Smooth muscle cell of the pulmonary artery (primary cell): Measurements from ENCODE around the gene ODC1. TPM values are rescaled to one million over a fixed set of nuclear protein-coding genes. Genes with fewer than 3 reads are reported as not detected.

Source experiments
- total RNA-seq: library from RNA; depleted of rRNA; stranded (reverse); fragments of >200 nt; gene quantifications from 2 replicates; pipeline ENCODE4 v1.2.3, GENCODE V29; 2014

Gene ODC1
- total RNA-seq: 91.9 and 153 TPM in 2 replicates

GRCh38 chr2:10447895-10448575, at the start of gene ODC1:
Gene ODC1, minus strand, starts transcription at chr2:10448327. Its CDS starts 3,295 bp downstream, at chr2:10445032.

Other genes with a start within 250 kb of the ODC1 start
- gene HPCAL1, start 145.4 kb downstream of the ODC1 start, total RNA-seq: 32.0 and 42.9 TPM in 2 replicates
- gene NOL10, start 241.6 kb upstream of the ODC1 start, total RNA-seq: 29.7 and 33.6 TPM in 2 replicates